Hematopoietic multipotent progenitor cell (in vitro differentiated cells): Measurements from ENCODE around the gene MBP. TPM values are rescaled to one million over a fixed set of nuclear protein-coding genes. Genes with fewer than 3 reads are reported as not detected.

Experiments used
- DNase-seq, 3 donors: peaks; one replicate each; pipeline ENCODE4 v3.0.0-alpha.2; 2011 to 2015; ENCODE audit warnings: low read depth in 2 of 3, low spot score in 2 of 3
- total RNA-seq: library from RNA; depleted of rRNA; stranded (reverse); fragments of >200 nt; gene quantifications from one replicate; pipeline ENCODE4 v1.2.3, GENCODE V29; 2012

The MBP gene
- total RNA-seq, 1 donor, result 47.7 TPM

DNA sequence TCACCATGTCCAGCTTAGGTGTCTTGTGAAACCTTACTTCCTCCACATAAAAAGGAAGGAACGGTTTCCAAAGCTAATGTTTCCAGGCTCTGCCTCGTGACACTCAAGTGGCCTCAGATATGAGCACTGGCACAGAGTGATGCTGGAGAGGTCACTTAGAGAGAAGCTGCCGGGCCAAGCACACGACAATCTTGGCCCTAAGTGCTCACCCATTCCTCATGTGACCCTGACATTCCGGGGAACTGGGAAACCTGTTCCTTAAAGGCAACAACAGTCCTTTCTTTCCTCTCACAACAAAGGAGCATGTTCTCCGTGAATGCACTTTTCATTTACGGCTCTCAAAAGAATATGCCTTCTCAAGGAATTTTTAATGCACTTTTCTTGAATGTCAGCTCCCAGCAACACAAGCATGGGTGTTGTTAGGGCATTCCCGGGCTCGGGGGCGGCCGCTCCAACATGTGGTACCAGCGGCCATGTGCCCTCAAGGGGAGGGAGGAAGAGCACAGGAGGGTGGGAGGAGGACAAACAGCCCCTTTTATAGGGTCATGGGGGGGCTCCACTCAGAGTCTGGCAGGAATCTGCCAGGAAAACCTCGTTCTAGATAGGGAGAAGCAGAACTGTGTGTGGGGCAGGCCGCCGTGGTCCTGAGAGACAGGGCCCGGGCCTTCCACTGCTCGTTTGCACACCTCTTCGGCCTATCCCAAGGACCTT, 118.6 kb downstream of the MBP start:
- DNase-seq, result no peak

DNA sequence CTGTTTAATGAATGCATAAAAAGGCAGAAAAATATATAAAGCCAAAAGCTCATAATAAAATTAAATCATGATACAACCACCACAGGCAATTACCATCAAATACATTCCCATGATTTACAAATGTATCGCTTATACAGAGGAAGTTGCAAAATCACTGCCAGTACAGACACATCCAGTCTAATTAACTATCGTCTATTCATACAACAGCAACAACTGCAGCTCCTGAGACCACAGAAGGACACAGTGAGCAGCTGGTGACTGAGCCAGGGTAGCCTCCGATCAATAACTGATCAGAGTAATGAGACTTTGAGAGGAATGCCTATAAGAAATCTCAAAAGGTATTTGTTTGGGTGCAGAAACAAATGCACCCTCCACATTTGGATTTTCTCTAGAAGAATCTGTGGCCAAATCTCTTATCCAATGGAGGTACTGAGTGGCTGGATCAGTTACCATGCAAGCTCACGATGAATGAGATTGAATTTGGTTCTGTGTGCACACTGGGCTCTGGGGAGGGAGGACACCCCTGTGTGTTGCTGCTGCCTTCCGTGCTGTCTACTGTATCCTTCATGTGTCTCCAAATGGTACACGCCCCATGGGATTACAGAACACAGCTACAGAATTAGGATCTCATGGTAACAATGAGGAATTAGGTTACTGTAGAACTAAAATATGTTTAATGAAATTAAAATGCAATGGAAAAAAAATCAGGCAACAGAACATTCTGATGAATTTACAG, 119.6 kb downstream of the MBP start:
- no peak for DNase-seq

DNA sequence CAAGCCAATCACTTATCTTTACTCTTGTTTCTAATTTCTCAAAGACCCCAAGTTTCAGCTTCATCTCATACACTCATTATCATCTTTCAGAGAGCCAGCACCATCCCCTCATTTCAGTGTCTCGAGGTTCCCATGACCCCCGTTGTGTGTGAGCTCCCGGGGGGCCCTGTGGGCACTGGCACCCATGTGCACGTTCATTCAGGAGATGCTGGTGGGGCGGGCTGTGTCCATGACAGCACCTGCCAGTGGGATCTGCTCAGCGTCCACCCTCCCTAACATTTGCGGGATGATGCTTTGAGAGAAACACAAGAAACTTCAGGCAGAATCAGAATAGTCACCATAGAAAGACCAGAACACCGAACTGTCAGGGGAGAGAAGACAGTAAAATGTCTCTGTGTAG, 120.5 kb downstream of the MBP start:
- no peak for DNase-seq

- DNase-seq, result no peak
These were observed 122.9 kb downstream of the MBP start for GRCh38 chr18:77009675-77010074.

DNA sequence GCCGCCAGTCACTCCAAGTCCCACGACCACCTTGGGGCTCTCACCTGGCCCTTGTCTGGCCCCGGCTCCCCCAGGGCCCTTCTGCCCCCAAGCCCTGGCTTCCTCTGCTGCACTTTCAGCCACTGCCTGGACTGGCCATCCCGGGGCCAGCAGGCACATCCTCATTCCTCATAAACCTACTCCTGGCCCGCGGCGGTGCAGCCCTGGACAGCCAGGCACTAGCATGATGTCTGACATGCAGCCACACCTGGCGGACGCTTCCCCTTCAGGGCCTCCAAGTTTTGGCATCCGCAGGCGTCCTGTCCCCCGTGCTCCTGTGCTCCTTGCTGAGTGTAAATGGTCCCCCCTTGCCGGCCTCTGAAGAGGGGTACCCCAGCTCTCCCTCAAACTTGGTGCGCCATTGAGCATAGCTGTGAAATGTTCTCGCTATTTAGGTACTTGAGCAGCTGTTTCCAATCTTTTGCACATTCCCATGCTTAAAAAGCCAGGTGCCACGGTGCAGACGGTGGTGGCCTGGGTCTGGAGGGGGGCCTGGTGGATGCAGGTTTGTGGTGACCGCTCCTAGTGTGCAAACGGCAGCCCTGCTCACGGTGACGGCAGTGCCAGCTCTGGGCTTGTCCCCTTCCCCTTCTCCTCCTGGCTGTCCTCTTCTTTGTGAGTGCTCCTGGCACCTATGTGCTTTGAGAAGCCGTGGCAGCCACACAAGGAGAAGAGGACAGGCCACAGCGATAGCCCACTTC, 123.8 kb downstream of the MBP start:
- no peak for DNase-seq

DNA sequence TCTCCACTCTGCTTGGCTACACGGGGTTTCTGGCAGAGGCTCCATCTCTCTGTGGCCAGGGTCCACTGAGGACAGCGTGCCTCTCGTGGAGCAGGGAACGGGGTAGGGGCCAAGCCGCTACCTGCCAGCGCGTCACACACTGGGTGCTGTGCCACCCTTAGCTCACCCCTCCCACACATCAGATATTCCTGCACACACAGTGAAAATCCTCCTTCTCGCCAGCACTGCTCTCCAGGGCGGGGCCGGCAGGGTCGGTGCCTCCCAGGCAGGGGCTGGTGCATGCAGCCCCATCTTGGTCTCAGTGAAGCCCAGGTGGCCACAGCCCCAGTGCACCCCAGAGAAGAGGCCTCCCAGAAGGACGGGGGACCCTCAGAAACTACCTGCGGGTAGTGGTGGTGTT, 124.6 kb downstream of the MBP start:
- DNase-seq, result no peak

- DNase-seq, result no peak
These were observed 125.3 kb downstream of the MBP start for GRCh38 chr18:77007251-77007650.

DNA sequence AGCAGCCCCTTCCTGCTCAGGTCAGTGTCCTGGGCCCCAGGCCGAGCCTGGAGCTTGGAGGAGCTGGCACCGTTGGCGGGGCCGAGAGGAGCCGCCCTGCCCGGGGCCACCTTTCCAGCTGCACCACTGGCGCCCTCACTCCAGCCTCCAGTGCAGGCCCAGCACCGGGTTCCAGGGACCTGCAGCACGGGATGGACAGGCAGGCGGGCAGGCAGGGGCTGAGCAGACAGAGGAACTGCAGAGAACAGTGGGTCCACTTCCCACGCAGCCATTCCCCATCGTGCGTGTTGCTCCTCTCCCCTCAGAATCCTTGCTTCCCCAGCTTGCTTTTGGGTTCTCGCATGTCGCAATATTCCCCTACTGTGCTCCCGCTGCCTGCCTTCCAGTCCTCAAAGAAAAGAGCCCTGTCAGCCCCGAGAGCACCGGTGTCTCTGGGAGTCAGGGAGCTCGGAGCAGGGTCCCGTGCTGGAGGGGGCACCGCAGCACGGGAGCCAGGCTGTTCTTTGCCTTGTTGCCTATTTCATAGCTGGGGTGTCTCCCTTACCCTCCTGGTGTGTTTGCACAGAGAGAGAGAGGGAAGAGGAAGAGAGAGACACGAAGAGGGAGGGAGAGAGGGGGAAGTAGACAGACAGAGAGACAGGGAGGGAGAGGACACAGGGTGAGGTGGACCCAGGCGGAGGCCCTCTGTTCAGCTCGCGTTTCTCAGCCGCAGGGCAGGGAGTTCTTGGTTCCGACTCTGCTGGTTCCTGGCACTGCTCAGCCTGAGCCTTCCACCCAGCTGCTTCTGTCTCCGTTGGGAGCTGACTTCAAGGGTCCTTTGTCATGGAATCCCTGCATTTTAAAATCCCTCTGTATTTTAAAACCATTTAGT, 126.0 kb downstream of the MBP start:
- no peak for DNase-seq

GRCh38 chr18:77005651-77006195, 126.9 kb downstream of the MBP start:
- no peak for DNase-seq

- DNase-seq, result peak; percentile 6 to 59 (median 26)
These were observed 127.8 kb downstream of the MBP start for GRCh38 chr18:77004555-77005380.

DNA sequence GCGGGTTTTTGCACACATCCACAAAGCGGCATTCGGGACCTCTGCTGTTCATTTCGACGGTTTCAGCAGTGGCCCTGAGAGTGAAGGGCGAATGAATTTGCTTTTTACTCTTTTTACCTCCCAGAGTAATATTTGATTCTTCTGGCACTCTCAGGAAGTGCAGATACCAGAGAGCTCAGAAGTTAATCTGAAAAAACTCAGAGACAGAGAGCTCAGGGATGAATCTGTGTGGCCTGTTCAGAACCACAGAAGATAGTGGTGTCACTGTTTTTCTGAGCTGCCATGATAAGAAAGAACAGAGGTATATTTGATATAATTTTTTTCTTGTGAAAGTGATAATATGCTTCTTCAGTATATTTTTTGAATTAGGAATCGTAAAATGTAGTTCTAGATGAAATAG, 129.3 kb downstream of the MBP start:
- peak in 1 of 3 donors; percentile 19 for DNase-seq

GRCh38 chr18:77002496-77002895, 130.1 kb downstream of the MBP start:
- no peak for DNase-seq

DNA sequence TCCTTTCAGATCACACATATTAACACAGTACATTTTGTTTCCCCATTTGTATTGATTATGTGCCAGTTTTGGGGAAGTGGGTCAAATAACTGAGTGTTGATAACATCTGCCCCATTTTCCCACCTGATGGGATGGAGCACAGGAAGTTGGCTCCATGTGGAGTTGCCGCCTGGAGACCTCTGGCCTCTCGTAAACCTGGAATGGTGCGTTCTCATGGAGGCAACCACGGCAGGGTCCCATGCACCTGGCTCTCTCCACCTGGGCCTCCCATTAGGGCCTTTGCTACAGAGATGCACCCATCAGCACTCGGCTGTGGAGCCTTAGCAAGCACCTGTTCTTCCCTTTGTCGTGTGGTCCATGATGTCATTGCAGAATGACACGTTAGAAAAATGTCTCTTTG, 130.6 kb downstream of the MBP start:
- DNase-seq, result no peak

GRCh38 chr18:77001041-77001440, 131.5 kb downstream of the MBP start:
- DNase-seq, result no peak

- DNase-seq, result peak; percentile 30 to 44 (median 33)
These were observed 132.1 kb downstream of the MBP start for GRCh38 chr18:77000527-77000926.

DNA sequence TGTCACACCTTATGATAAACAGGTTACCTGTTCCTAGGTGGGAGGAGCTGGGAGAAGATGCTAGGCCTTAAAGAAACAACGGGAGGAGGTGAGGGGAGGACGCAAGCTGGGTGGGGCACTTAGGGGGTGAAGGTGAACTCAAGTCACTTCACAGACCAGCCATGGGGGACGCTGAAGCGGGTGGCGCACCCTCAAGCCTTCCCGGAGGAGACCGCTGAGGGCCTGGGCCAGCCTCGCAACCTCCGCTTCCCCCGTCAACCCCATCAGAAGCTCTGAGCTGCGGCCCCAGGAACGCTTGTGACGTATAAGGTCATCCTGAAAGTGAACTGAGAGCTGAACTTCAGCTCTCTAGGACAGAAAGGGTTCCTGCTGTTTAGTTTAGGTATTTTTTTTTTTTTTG, 133.5 kb downstream of the MBP start:
- no peak for DNase-seq

- no peak for DNase-seq
These were observed 134.4 kb downstream of the MBP start for GRCh38 chr18:76997951-76998808.

DNA sequence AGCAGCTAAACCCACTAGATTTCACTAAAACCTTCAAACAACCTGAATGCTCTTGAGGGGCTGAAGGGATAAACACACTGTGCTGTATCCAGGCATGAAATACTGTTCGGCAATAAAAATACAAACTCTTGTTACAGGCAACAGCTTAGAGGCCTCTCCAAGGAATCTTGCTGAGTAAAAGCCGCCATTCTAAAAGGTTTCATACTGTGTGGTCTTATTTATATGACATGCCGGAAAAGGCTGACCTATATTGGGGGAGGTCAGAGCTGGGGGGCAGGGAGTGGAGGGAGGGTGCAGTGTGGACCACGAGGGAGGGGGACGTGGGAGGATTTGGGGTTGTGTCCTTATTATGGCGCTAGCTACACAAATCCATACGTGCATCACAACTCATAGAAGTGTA, 136.2 kb downstream of the MBP start:
- no peak for DNase-seq

- no peak for DNase-seq
These were observed 136.7 kb downstream of the MBP start for GRCh38 chr18:76995896-76996295.
